A549 (cell line): ENCODE data around the gene P2RX5. TPM values are rescaled to one million over a fixed set of nuclear protein-coding genes. Genes with fewer than 3 reads are reported as not detected.

Experiments used
- ATAC-seq, 2 experiments: fragments of 200-7000 bp in 1 of 2; fragments of >200 bp in 1 of 2; cut with Nextera tagmentation in 1 of 2; cut with Tn5 transposase in 1 of 2; 3 replicates each; pipeline versions ENCODE4 v1.8.0 to v1.9.1; 2018 to 2020; ENCODE audit warnings: mild to moderate bottlenecking in 1 of 2, moderate library complexity in 1 of 2
- CTCF ChIA-PET: fragments of 300-600 bp; sonication (Branson Sonifier 250); formaldehyde crosslinking; extraction: SDS; loops from one replicate; lab custom pipeline; 2021; ENCODE audit warnings: antibody characterized with exemption, inconsistent platforms; lab: Yijun Ruan, JAX
- POLR2A ChIA-PET: fragments of 350-600 bp; formaldehyde crosslinking; extraction: SDS; loops from one replicate; lab custom pipeline; 2021; ENCODE audit warnings: antibody characterized with exemption, inconsistent platforms; lab: Yijun Ruan, JAX
- DNase-seq, 2 experiments: peaks; one replicate each; pipeline versions ENCODE4 v3.0.0 to v3.0.0-alpha.2; 2011 to 2016; ENCODE audit warnings: low read depth in 1 of 2, low spot score in 1 of 2
- FAIRE-seq: peaks from 2 replicates; lab custom pipeline; 2011; peaks lifted over from hg19 to GRCh38; lab: Jason Lieb, UNC
- H3K27ac ChIP-seq, 2 experiments: fragments of >200 bp; sonication (Bioruptor Twin); formaldehyde crosslinking; 3 replicates each; pipeline ENCODE4 v1.5.1; 2016 to 2017
- H3K4me1 ChIP-seq: fragments of >200 bp; sonication (Bioruptor Twin); formaldehyde crosslinking; 3 replicates; pipeline ENCODE4 v1.6.1; 2016
- H3K4me2 ChIP-seq: fragments of >200 bp; sonication (Bioruptor Twin); formaldehyde crosslinking; 3 replicates; pipeline ENCODE4 v1.6.1; 2016
- H3K4me3 ChIP-seq: fragments of >200 bp; sonication (Bioruptor Twin); formaldehyde crosslinking; 3 replicates; pipeline ENCODE4 v1.5.1; 2016
- H3K9me3 ChIP-seq: fragments of >200 bp; sonication (Bioruptor Twin); formaldehyde crosslinking; 3 replicates; pipeline ENCODE4 v1.6.1; 2016
- CHD4 ChIP-seq: fragments of 200-600 bp; sonication (generic); IDR thresholded peaks from 2 replicates; pipeline ENCODE4 v1.6.1; 2016; ENCODE audit warnings: antibody characterized with exemption, mild to moderate bottlenecking, borderline replicate concordance
- CTCF ChIP-seq: fragments of >200 bp; sonication (Bioruptor Twin); formaldehyde crosslinking; IDR thresholded peaks from 3 replicates; pipeline ENCODE4 v1.5.1; 2016
- E2F6 ChIP-seq: IDR thresholded peaks from 2 replicates; pipeline ENCODE4 v1.6.1; 2012; ENCODE audit warnings: low read depth, borderline replicate concordance
- FOSB ChIP-seq: fragments of 250-450 bp; sonication (Bioruptor Pico); IDR thresholded peaks from 2 replicates; pipeline ENCODE4 v1.5.0; 2020; ENCODE audit warnings: mild to moderate bottlenecking, moderate library complexity
- FOXS1 ChIP-seq: fragments of 250-450 bp; sonication (Bioruptor Pico); IDR thresholded peaks from 2 replicates; pipeline ENCODE4 v1.5.0; 2020; ENCODE audit warnings: mild to moderate bottlenecking, moderate library complexity
- MYC ChIP-seq: IDR thresholded peaks from 2 replicates; pipeline ENCODE4 v1.6.1; 2012; ENCODE audit warnings: mild to moderate bottlenecking, inconsistent platforms, low read length, improper control_type of control experiment, borderline replicate concordance
- NPAS2 ChIP-seq: fragments of 250-450 bp; sonication (Bioruptor Pico); IDR thresholded peaks from 2 replicates; pipeline ENCODE4 v1.8.0; 2022; ENCODE audit warnings: mild to moderate bottlenecking, moderate library complexity, borderline replicate concordance
- POLR2AphosphoS2 ChIP-seq: conservative IDR thresholded peaks from 2 replicates; pipeline ENCODE4 v1.6.1; 2012; ENCODE audit warnings: low read length, improper control_type of control experiment, inconsistent platforms
- RNF2 ChIP-seq: fragments of 200-600 bp; sonication (generic); IDR thresholded peaks from 2 replicates; pipeline ENCODE4 v1.6.1; 2016; ENCODE audit warnings: low read depth, mild to moderate bottlenecking, antibody characterized with exemption, moderate library complexity, borderline replicate concordance
- TP53 ChIP-seq: fragments of 250-450 bp; sonication (Bioruptor Pico); IDR thresholded peaks from 2 replicates; pipeline ENCODE4 v1.5.0; 2021; ENCODE audit warnings: mild to moderate bottlenecking, moderate library complexity
- ZSCAN20 ChIP-seq: fragments of 250-450 bp; sonication (Bioruptor Pico); IDR thresholded peaks from 2 replicates; pipeline ENCODE4 v1.8.0; 2022; ENCODE audit warnings: mild to moderate bottlenecking, moderate library complexity
- WGBS: methylation state at CpG from one replicate; pipeline ENCODE4 v1.1.6; 2017; ENCODE audit errors: missing lambda C conversion rate; 5-methylcytosine and 5-hydroxymethylcytosine counted together
- polyA plus RNA-seq, 4 experiments: library from polyadenylated mRNA; depleted of rRNA in 3 of 4; stranded (reverse); fragments of >200 nt; fragmentation: RNase III in 1 of 4; extraction: RNeasy Plus Mini Kit Qiagen cat#74134 plus additional on column Dnase treatment in 1 of 4; gene quantifications; 2 replicates in 3 of 4; 3 replicates in 1 of 4; pipeline ENCODE4 v1.2.3, GENCODE V29; 2011 to 2017
- TF ChIP-seq, protein P1 (sequence below): fragments of >200 bp; sonication (Bioruptor Twin); formaldehyde crosslinking; IDR thresholded peaks from 2 replicates; pipeline ENCODE4 v1.6.1; 2016
- TF ChIP-seq, protein P2 (sequence below): fragments of 250-450 bp; sonication (Bioruptor Pico); IDR thresholded peaks from 2 replicates; pipeline ENCODE4 v1.5.0; 2021; ENCODE audit warnings: mild to moderate bottlenecking, moderate library complexity, borderline replicate concordance
- TF ChIP-seq, protein P3 (sequence below): fragments of 250-450 bp; sonication (Bioruptor Pico); IDR thresholded peaks from 2 replicates; pipeline ENCODE4 v1.5.0; 2020; ENCODE audit warnings: low read depth, mild to moderate bottlenecking, moderate library complexity

P2RX5 gene
- polyA plus RNA-seq, 2 of the 4 experiments (the other 2 are of a cell fraction) = 7.8 to 10.6 TPM

- ChIA-PET CTCF (interaction anchor here (0.7 to 1.4 kb wide), 6 partner anchors 10 to 683 kb away, joined by 3 to 7 read pairs (median 3); no protein-coding TSS in a partner anchor), POLR2A (no interaction called here)
- no peaks in the 10 kb centered on the region for H3K9me3 ChIP-seq
- no peak for ATAC-seq
- H3K4me1 ChIP-seq = peaks cover 30% of the 10 kb centered on the region
- no peak overlapping the region for H3K4me3 ChIP-seq
- no peak for DNase-seq
- TF ChIP-seq RNF2 (no peak), POLR2AphosphoS2 (no peak), NPAS2 (no peak), FOXS1 (CRISPR knock-in tag) (no peak), CTCF (no peak), ZSCAN20 (CRISPR knock-in tag) (no peak), TP53 (CRISPR knock-in tag) (no peak), E2F6 (no peak), CHD4 (no peak), FOSB (CRISPR knock-in tag) (no peak)
- TF ChIP-seq, protein P1, sequence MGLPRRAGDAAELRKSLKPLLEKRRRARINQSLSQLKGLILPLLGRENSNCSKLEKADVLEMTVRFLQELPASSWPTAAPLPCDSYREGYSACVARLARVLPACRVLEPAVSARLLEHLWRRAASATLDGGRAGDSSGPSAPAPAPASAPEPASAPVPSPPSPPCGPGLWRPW = no peak
- TF ChIP-seq, protein P2, sequence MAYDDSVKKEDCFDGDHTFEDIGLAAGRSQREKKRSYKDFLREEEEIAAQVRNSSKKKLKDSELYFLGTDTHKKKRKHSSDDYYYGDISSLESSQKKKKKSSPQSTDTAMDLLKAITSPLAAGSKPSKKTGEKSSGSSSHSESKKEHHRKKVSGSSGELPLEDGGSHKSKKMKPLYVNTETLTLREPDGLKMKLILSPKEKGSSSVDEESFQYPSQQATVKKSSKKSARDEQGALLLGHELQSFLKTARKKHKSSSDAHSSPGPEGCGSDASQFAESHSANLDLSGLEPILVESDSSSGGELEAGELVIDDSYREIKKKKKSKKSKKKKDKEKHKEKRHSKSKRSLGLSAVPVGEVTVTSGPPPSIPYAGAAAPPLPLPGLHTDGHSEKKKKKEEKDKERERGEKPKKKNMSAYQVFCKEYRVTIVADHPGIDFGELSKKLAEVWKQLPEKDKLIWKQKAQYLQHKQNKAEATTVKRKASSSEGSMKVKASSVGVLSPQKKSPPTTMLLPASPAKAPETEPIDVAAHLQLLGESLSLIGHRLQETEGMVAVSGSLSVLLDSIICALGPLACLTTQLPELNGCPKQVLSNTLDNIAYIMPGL = no peak
- TF ChIP-seq, protein P3, sequence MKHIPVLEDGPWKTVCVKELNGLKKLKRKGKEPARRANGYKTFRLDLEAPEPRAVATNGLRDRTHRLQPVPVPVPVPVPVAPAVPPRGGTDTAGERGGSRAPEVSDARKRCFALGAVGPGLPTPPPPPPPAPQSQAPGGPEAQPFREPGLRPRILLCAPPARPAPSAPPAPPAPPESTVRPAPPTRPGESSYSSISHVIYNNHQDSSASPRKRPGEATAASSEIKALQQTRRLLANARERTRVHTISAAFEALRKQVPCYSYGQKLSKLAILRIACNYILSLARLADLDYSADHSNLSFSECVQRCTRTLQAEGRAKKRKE (CRISPR knock-in tag) = no peak
- WGBS = 85% methylated on average over 4 of the region's 4 CpGs
- H3K4me2 ChIP-seq = no peak overlapping the region
- no peak overlapping the region for H3K27ac ChIP-seq
- no peak for FAIRE-seq
Observed at GRCh38 chr17:3718201-3718600, 22.2 kb upstream of the P2RX5 start.

- H3K9me3 ChIP-seq = no peaks in the 10 kb centered on the region
- no peak for DNase-seq
- no peak overlapping the region for H3K4me3 ChIP-seq
- no peak overlapping the region for H3K27ac ChIP-seq
- ChIA-PET CTCF (interaction anchor here (1.4 to 2.3 kb wide), 4 partner anchors 9 to 32 kb away, joined by 4 to 6 read pairs (median 6); no protein-coding TSS in a partner anchor), POLR2A (no interaction called here)
- 88% methylated on average over 8 of the region's 8 CpGs for WGBS
- TF ChIP-seq MYC (no peak), ZSCAN20 (CRISPR knock-in tag) (no peak)
- TF ChIP-seq, protein P3 (CRISPR knock-in tag) = no peak
- no peak overlapping the region for H3K4me2 ChIP-seq
- ATAC-seq = no peak
- H3K4me1 ChIP-seq = peaks cover 11% of the 10 kb centered on the region
- no peak for FAIRE-seq
Observed at GRCh38 chr17:3715296-3715695, 19.3 kb upstream of the P2RX5 start.
